Right cardiac atrium (tissue), 5 donors: ENCODE measurements around the gene SDHAF2. TPM values are rescaled to one million over a fixed set of nuclear protein-coding genes. Genes with fewer than 3 reads are reported as not detected.

ENCODE experiments used
- polyA plus RNA-seq: library from polyadenylated mRNA; stranded (reverse); fragments of 200-250 nt; gene quantifications from one replicate; pipeline ENCODE4 v1.2.3, GENCODE V29; 2013
- total RNA-seq, 4 donors: library from RNA; stranded (reverse); fragmentation: NEBNext Ultra II Directional; extraction: Animal tissue kit (Norgen Biotek cat#: 25700); gene quantifications; one replicate each; pipeline ENCODE4 v1.2.1, GENCODE V29; 2021
- donor health status: healthy with polysubstance abuse.
- donor health status: DM: no; HTN: yes; CAD: no.
- donor health status: DM: no; HTN: no; CAD: no.
- donor health status: DM: no; HTN: yes; CAD: no; lungs with severe emphysema.
- donor health status: DM: yes; HTN: yes; CAD: no.

SDHAF2 gene
- total and polyA plus RNA-seq, 5 donors = 32.9 to 57.8 (median 33.5) TPM

Other genes starting within 250 kb of the SDHAF2 start
- gene PGA3, start 226.6 kb upstream of the SDHAF2 start, total RNA-seq = 1 to 10 TPM in 3 of 4 donors, under 1 TPM in 1; 0.59 to 2.5 (median 1.6) TPM
- 1.7 TPM for gene PGA3, start 226.6 kb upstream of the SDHAF2 start, polyA plus RNA-seq
- gene PGA4, start 207.8 kb upstream of the SDHAF2 start, total RNA-seq = 1 to 10 TPM in 2 of 4 donors, under 1 TPM in 2; 0.71 to 7.4 (median 2.8) TPM
- gene PGA4, start 207.8 kb upstream of the SDHAF2 start, polyA plus RNA-seq = 4.1 TPM
- gene PGA5, start 188.9 kb upstream of the SDHAF2 start, total RNA-seq = 1 to 10 TPM in 2 of 4 donors, under 1 TPM in 2; 0.54 to 3.4 (median 0.81) TPM
- 3.6 TPM for gene PGA5, start 188.9 kb upstream of the SDHAF2 start, polyA plus RNA-seq
- gene VWCE, start 134.8 kb upstream of the SDHAF2 start, total RNA-seq = 1 to 10 TPM in 3 of 4 donors, under 1 TPM in 1; 0.97 to 2.2 (median 1.3) TPM
- gene VWCE, start 134.8 kb upstream of the SDHAF2 start, polyA plus RNA-seq = 0.70 TPM
- 100 to 1,000 TPM; 126 to 132 (median 130) TPM for gene DDB1, start 97.0 kb upstream of the SDHAF2 start, total RNA-seq
- 103 TPM for gene DDB1, start 97.0 kb upstream of the SDHAF2 start, polyA plus RNA-seq
- gene TKFC, start 96.9 kb upstream of the SDHAF2 start, total RNA-seq = 10 to 100 TPM; 12.7 to 19.0 (median 16.7) TPM
- 15.7 TPM for gene TKFC, start 96.9 kb upstream of the SDHAF2 start, polyA plus RNA-seq
- gene CYB561A3, start 68.2 kb upstream of the SDHAF2 start, total RNA-seq = 10 to 100 TPM; 15.0 to 18.5 (median 17.9) TPM
- gene CYB561A3, start 68.2 kb upstream of the SDHAF2 start, polyA plus RNA-seq = 11.6 TPM
- 10 to 100 TPM; 24.0 to 27.4 (median 26.9) TPM for gene TMEM138, start 67.8 kb upstream of the SDHAF2 start, total RNA-seq
- gene TMEM138, start 67.8 kb upstream of the SDHAF2 start, polyA plus RNA-seq = 23.9 TPM
- gene TMEM216, start 37.5 kb upstream of the SDHAF2 start, total RNA-seq = 1 to 10 TPM; 4.6 to 7.5 (median 5.4) TPM
- 6.8 TPM for gene TMEM216, start 37.5 kb upstream of the SDHAF2 start, polyA plus RNA-seq
- 10 to 100 TPM; 40.8 to 49.2 (median 43.5) TPM for gene CPSF7, start 149 bp upstream of the SDHAF2 start, total RNA-seq
- gene CPSF7, start 149 bp upstream of the SDHAF2 start, polyA plus RNA-seq = 26.0 TPM
- gene LRRC10B, start 78.6 kb downstream of the SDHAF2 start, total RNA-seq = under 1 TPM; 0.09 to 0.86 (median 0.68) TPM
- 0.57 TPM for gene LRRC10B, start 78.6 kb downstream of the SDHAF2 start, polyA plus RNA-seq
- gene SYT7, start 151.0 kb downstream of the SDHAF2 start, total RNA-seq = 10 to 100 TPM; 17.4 to 48.3 (median 43.5) TPM
- gene SYT7, start 151.0 kb downstream of the SDHAF2 start, polyA plus RNA-seq = 36.2 TPM